Activated T-cell treated with anti-CD3 and anti-CD28 coated beads for 4 hours (primary cell): ENCODE results near the gene ZNF775.
"Not testable (repeated sequence)": the region's sequence is repeated elsewhere in the genome, so short reads cannot be mapped to it uniquely, and the experiment has no call there.

ENCODE experiments used
- DNase-seq: peaks from one replicate; pipeline ENCODE4 v3.0.0-alpha.2; 2020

Gene ZNF775

GRCh38 chr7:150383710-150384397, 4.7 kb downstream of the ZNF775 start:
- DNase-seq: no peak

GRCh38 chr7:150384406-150385301, 5.5 kb downstream of the ZNF775 start:
- no peak for DNase-seq

- no peak for DNase-seq
These were observed 6.2 kb downstream of the ZNF775 start for GRCh38 chr7:150385302-150385723.

DNA sequence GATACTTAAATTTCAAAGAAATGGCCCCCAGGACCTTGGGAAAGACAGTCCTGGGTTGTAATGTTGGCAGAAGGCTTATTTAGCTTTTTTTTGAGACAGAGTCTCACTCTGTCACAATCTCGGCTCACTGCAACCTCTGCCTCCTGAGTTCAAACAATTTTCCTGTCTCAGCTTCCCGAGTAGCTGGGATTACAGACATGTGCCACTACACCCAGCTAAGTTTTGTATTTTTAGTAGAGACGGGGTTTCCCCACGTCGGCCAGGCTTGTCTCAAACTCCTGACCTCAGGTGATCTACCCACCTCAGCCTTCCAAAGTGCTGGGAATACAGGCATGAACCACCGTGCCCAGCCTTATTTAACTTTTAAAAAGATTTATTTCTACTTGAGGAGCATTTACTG, 6.8 kb downstream of the ZNF775 start:
- not testable (repeated sequence) for DNase-seq

- no peak for DNase-seq
These were observed 9.2 kb downstream of the ZNF775 start for GRCh38 chr7:150388306-150388705.

GRCh38 chr7:150388709-150389531, 9.8 kb downstream of the ZNF775 start:
- DNase-seq: no peak

DNA sequence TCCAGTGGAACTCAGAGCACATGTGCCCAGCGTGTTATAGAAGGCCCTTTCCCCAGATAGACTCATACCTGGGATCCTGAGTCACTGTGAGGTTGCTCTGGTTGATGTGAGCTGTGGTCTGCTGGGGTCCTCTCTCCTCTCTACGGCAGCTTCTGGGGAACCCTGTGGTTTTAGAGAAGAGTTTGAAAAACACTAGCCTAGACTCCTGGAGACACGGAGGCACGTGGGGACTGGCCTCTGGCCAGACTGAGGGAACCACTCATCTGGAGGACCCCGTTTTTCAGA, 10.3 kb downstream of the ZNF775 start:
- no peak for DNase-seq

DNA sequence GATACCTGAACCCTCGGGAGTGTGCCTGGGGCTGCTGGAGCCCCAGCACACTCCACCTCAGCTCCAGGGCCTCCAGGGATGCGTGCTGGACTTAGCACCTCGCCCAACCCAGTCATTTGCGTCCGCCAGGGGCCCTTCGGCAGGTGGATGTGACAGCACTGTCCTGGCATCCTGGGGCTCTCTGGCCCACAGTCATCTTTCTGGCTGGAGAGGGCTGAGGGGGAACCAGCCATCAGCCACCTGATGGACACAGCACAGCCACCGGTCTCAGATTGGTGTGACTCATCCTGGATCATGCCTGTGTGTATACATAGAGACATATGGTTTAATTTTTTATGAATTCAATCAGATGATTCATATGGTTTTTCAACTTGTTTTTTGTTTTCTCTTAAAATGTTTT, 11.1 kb downstream of the ZNF775 start:
- no peak for DNase-seq

GRCh38 chr7:150393325-150393724, 14.2 kb downstream of the ZNF775 start:
- DNase-seq: no peak

GRCh38 chr7:150396426-150396825, 17.3 kb downstream of the ZNF775 start:
- DNase-seq: no peak

- DNase-seq: no peak
These were observed 17.7 kb downstream of the ZNF775 start for GRCh38 chr7:150396851-150397260.

- DNase-seq: no peak
These were observed 18.4 kb downstream of the ZNF775 start for GRCh38 chr7:150397346-150398107.

GRCh38 chr7:150398108-150398964, 19.2 kb downstream of the ZNF775 start:
- no peak for DNase-seq

DNA sequence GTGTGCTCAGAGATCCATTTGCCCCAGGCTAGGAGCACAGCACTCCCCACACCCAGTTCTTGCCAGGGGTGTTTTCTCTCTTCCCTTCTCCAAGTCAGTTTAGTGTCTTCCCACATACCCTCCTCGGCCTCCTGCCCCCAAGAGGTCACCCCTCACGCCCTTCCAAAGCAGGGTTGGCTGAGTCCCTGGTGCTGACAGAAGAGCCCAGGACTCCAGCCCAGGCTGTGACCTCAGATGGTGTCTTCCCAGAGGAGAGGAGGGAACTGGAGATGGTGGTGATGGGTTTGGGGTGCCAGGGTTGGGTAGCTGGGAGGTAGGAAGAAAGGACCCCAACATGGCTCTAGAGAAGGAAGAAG, 19.8 kb downstream of the ZNF775 start:
- DNase-seq: no peak

- no peak for DNase-seq
These were observed 20.4 kb downstream of the ZNF775 start for GRCh38 chr7:150399421-150400007.

GRCh38 chr7:150400008-150400787, 21.1 kb downstream of the ZNF775 start:
- no peak for DNase-seq

DNA sequence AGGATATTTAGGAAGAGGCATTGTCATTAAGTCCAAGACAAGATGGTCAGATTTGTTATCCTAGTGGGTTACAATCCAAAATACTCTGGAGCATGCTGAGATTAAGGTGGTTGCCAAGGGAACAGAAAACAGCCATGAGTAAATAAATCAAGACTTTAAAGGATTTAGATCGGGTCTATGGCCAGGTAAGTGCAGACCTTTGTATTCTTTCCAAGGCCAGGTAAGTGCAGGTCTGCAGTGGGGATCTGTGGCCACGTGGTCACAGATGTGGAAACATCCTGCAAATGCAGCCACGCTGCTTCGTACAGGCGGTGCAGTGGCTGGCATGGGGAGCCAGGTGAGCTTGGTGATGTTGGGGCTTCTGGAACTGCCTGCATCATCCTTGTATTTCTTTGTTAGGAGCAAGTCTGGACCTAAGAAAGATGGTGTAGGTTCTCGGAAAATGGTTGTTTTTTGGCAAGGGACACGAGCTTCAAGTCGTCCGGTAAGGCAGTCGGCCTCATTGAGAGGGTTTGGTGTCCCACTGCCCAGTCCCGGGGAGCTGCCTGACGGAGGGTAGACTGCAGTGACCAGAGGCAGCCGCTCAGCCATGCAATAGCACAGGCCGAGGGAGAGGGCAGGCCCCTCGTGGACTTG, 21.8 kb downstream of the ZNF775 start:
- no peak for DNase-seq

- no peak for DNase-seq
These were observed 22.3 kb downstream of the ZNF775 start for GRCh38 chr7:150401424-150401790.

DNA sequence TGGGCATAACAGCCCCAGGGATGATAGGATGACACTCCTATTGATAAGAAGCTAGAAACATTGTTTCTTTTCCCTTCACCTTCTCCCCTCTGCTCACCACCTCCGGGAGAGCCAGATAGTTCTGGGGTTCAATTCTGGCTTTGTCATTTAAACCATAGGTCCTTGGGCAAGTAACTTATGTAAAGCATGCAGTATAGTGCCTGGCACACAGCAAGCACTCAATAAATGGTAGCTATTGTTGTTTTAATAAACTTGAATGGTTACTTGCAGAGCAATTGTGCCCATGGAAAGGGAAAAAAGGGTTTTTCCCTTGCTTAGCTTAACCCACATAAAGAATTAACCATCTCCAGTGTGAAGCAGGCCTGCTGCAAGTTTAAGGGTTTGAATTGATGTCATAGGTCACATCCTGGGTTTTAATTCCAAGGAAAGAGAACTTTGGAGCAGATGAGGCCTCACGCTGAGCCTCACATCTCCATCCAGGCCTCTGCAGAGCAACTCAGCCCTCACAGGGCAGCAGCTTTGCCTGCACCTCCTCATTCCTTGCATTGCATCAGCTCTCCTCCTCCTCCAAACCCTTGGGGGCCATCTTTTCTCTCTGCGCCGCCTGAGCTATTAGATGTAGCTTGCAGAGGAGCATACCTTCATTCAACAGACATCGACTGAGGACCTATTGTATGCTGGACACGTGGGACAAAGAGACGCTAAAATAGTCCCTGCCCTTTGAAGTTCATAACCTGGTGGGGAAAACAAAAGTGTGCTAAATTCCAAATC, 22.9 kb downstream of the ZNF775 start:
- DNase-seq: no peak
